ENCODE results near the gene NTM.

NTM gene

GRCh38 chr11:131662993-131663392 lies 292.6 kb downstream of the NTM start:
- TF ChIP-seq CTCF (conservative IDR thresholded peaks at IDR 0.05; ENCODE audit: low read length) = no peak
- H3K4me3 ChIP-seq (ENCODE audit: low read length) = no peak overlapping the region
- no peak for DNase-seq (ENCODE audit: low read depth)

- no peak overlapping the region for H3K4me3 ChIP-seq (ENCODE audit: low read length)
- TF ChIP-seq CTCF (conservative IDR thresholded peaks at IDR 0.05; ENCODE audit: low read length) = no peak
- no peak for DNase-seq (ENCODE audit: low read depth)
These were observed 293.2 kb downstream of the NTM start for GRCh38 chr11:131663405-131664200.

- H3K4me3 ChIP-seq (ENCODE audit: low read length) = no peak overlapping the region
- DNase-seq (ENCODE audit: low read depth) = no peak
- TF ChIP-seq CTCF (conservative IDR thresholded peaks at IDR 0.05; ENCODE audit: low read length) = no peak
These were observed 293.9 kb downstream of the NTM start for GRCh38 chr11:131664293-131664692.

GRCh38 chr11:131664816-131665215 lies 294.4 kb downstream of the NTM start:
- no peak overlapping the region for H3K4me3 ChIP-seq (ENCODE audit: low read length)
- no peak for DNase-seq (ENCODE audit: low read depth)
- no peak for TF ChIP-seq CTCF (conservative IDR thresholded peaks at IDR 0.05; ENCODE audit: low read length)

- DNase-seq (ENCODE audit: low read depth) = no peak
- TF ChIP-seq CTCF (conservative IDR thresholded peaks at IDR 0.05; ENCODE audit: low read length) = no peak
- no peak overlapping the region for H3K4me3 ChIP-seq (ENCODE audit: low read length)
These were observed 295.0 kb downstream of the NTM start for GRCh38 chr11:131665344-131665968.

- no peak overlapping the region for H3K4me3 ChIP-seq (ENCODE audit: low read length)
- TF ChIP-seq CTCF (conservative IDR thresholded peaks at IDR 0.05; ENCODE audit: low read length) = no peak
- no peak for DNase-seq (ENCODE audit: low read depth)
These were observed 295.6 kb downstream of the NTM start for GRCh38 chr11:131666006-131666405.

GRCh38 chr11:131666617-131667016 lies 296.2 kb downstream of the NTM start:
- peak; percentile 78 for DNase-seq (ENCODE audit: low read depth)
- TF ChIP-seq CTCF (conservative IDR thresholded peaks at IDR 0.05; ENCODE audit: low read length) = no peak
- H3K4me3 ChIP-seq (ENCODE audit: low read length) = no peak overlapping the region
